HEK293 (cell line): ENCODE data around the gene LKAAEAR1.

Source experiments
- CTCF ChIP-seq: fragments of 450-650 bp; formaldehyde crosslinking; IDR thresholded peaks from 2 replicates; pipeline ENCODE4 v1.5.1; 2016; ENCODE audit warnings: missing biosample characterization, missing genetic modification characterization
- PRDM10 ChIP-seq: fragments of 450-650 bp; formaldehyde crosslinking; IDR thresholded peaks from 2 replicates; pipeline ENCODE4 v1.5.1; 2016; ENCODE audit warnings: missing biosample characterization, missing genetic modification characterization
- PRDM4 ChIP-seq: fragments of 450-650 bp; formaldehyde crosslinking; IDR thresholded peaks from 2 replicates; pipeline ENCODE4 v1.5.1; 2017; ENCODE audit warnings: missing biosample characterization, missing genetic modification characterization
- REST ChIP-seq: fragments of 450-650 bp; formaldehyde crosslinking; IDR thresholded peaks from 2 replicates; pipeline ENCODE4 v1.5.1; 2016; ENCODE audit warnings: missing biosample characterization, missing genetic modification characterization
- ZBTB11 ChIP-seq: fragments of 450-650 bp; formaldehyde crosslinking; conservative IDR thresholded peaks from 2 replicates; pipeline ENCODE4 v1.5.1; 2016; ENCODE audit warnings: low read depth, missing biosample characterization, missing genetic modification characterization
- ZNF561 ChIP-seq: fragments of 450-650 bp; IDR thresholded peaks from 2 replicates; pipeline ENCODE4 v1.5.1; 2018; ENCODE audit warnings: missing biosample characterization, missing genetic modification characterization, borderline replicate concordance

GRCh38 chr20:64056889-64057627 lies 27.1 kb downstream of the LKAAEAR1 start:
- TF ChIP-seq CTCF (tag by site-specific recombination): no peak
- TF ChIP-seq REST (tag by site-specific recombination): no peak
- no peak for TF ChIP-seq ZNF561 (tag by site-specific recombination)
- no peak for TF ChIP-seq PRDM4 (tag by site-specific recombination)
- no peak for TF ChIP-seq ZBTB11 (tag by site-specific recombination)
- TF ChIP-seq PRDM10 (tag by site-specific recombination): no peak
